DMS114 treated with DMSO at 0.1 percent for 48 hours (cell line): Measurements from ENCODE around the gene CLEC18A.
"Not testable (repeated sequence)": the region's sequence is repeated elsewhere in the genome, so short reads cannot be mapped to it uniquely, and the experiment has no call there.

Source experiments
- DNase-seq: peaks from one replicate; lab custom pipeline; 2025; ENCODE audit not compliant: unreplicated experiment; lab: John Stamatoyannopoulos, UW

The CLEC18A gene

DNA sequence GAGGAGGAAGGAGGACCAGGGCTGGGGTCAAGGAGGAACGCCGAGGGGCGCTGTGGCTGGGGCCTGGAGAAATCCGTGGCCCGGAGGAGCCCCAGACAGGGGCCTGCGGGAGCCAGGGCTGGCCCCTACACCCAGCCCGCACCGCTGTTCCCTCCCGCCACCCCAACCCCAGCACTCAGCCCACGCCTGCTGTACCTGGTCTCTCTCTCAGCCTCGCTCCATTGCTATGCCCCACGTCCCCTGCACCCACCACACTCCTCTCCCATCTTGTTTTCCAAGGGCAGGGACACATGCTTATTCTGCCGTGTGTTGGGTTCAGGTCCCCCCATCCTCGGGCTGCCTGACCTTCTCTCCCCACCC lies 518 bp downstream of the CLEC18A start:
- DNase-seq, result not testable (repeated sequence)

DNA sequence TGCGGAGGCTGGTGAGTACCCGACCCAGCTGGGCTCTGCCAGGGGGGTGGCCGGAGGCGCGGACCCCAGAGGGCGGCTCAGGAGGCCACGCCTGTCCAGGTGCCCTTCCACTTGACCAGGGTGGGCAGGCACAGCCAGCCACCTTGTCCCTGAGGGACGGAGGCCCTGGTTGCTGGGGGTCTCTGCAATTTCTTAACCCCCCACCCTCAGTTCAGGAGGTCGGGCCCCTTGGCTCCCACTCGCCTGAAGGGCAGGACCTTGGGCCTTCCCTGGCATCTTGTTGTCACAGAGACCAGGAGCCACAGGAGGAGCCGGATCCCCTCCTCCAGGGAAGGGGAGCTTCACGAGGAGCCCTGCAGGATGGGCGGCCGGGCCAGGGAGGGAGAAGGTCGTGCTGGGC lies 982 bp downstream of the CLEC18A start:
- DNase-seq, result not testable (repeated sequence)

DNA sequence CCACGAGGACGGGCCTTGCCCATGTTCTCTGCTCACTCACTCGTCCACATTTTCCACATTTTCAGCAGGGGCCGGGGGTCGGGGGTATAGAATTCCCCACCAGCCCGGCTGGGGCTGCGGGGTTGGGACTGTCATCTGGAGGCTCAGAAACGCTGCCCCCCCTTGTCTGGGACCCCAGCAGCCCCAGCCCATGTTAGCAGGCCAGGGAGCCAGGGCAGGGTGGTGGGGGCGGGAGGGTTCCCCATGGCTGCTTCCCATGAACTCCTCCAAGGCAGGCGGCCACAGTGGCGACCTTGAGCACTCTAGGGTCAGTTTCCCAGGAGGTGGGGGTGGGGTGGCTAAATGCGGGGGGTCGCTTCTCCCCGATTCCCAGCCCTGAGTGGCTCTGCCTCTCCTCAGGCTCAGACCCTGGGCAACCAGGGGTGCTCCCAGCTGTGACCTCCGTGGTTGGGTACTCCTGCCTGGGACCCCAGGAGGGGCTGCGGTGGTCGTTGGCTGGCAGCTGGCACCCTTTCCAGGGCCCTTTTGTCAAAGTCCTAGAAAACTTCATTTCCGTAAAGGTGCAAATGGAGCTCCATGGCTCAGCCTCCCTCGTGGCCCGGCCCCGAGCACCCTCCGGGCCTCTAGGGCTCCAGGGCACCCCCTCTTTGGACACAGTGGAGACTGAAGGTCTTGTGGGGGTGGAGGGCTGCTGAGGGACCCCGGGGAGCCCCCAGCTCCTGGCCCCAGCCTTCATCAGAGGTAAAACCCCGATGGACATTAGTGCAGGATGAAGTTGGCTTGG lies 1.6 kb downstream of the CLEC18A start:
- DNase-seq, result not testable (repeated sequence)

DNA sequence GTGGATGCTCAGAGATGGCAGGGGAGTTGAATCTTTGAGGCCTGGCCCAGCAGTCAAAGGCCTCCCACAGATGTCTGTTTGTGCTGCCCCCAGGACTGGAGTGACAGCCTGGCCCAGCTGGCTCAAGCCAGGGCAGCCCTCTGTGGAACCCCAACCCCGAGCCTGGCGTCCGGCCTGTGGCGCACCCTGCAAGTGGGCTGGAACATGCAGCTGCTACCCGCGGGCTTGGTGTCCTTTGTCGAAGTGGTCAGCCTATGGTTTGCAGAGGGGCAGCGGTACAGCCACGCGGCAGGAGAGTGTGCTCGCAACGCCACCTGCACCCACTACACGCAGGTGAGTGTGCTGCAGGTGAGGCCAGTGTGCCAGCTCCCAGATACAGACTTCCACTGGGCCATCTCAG lies 3.1 kb downstream of the CLEC18A start:
- DNase-seq, result not testable (repeated sequence)

DNA sequence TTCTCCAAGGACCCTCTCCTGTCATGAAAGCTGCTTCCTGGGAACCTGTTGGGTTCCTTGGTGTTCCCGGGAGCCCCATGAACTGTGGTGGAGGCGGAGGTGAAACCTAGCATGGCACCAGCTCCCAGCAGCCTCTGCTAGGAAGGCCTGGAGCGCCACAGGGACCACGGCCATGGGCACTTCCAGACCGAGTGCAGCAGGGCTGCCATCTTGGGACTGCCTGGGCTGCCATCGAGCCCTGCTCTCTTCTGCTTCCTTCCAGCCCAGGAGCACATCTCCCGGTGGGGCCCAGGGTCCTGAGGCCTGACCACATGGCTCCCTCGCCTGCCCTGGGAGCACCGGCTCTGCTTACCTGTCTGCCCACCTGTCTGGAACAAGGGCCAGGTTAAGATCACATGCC lies 12.2 kb downstream of the CLEC18A start:
- DNase-seq, result not testable (repeated sequence)

DNA sequence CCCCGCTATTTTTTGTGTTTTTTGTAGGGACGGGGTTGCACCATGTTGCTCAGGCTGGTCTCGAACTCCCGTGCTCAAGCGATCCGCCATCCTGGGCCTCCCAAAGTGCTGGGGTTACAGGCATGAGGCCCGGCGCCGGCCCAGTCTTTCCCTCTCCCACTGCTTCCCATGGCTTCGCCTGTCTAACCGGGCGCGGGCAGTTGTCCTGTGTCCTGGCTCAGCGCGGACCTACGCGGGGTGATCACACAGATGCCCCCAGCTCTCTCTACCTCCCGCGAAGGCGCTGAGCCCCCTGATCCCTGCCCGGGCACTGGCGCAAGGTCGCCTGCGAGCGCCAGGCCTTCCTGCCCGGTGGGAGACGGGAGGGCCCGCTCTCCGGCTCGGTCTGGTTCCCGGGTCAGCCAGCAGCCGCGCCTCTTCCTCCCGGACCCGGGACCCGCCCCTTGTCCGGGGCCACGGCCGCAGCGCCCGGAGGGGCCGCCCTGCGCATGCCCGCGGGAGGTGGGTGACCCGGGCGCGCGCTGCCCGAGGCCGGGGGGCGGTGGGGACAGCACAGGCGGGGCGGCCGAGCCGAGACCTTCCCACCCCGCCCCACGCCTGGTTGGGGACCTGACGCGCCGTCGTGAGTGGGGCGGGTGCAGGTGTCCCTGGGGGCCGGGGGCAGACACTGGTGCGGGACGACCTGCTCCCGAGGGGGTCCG lies 14.0 kb downstream of the CLEC18A start:
- DNase-seq, result not testable (repeated sequence)

DNA sequence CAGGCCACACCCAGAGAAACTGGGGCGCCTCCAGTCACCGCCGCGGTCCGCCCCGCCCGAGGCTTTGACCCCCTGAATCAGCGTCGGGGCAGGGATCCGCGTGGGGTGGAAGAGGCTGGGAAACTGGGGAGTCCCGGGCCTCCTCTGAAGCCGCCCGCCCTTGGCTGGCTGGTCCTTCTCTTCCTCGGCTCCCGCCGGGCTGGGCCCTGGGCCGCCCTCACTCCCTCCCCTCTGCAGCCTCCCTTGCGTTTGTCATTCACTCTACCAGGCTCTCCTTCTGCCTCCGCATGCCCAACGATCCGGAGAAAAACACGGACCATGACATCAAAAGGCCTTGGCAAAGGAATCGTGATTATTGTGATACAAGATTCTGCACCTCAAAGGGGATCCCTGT lies 14.5 kb downstream of the CLEC18A start:
- DNase-seq, result not testable (repeated sequence)

DNA sequence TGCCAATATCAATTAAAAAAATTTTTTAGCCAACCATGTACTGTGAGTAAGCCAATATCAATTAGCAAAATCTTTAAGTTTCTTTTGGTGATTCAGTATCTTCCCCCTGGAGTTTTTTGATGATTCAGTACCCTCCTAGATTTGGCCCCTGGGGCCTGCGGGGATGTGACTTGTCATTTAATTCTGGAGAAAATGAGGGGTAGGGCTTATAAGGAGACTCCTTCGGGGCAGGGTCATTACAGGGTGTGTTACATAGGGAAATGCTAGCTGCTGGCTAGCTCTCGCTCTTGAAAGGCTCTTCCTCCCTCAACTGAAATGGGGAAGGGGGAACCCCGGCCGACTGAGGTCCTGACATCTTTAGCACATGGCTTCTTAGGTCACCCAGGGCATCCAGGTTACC lies 16.6 kb downstream of the CLEC18A start:
- DNase-seq, result not testable (repeated sequence)

DNA sequence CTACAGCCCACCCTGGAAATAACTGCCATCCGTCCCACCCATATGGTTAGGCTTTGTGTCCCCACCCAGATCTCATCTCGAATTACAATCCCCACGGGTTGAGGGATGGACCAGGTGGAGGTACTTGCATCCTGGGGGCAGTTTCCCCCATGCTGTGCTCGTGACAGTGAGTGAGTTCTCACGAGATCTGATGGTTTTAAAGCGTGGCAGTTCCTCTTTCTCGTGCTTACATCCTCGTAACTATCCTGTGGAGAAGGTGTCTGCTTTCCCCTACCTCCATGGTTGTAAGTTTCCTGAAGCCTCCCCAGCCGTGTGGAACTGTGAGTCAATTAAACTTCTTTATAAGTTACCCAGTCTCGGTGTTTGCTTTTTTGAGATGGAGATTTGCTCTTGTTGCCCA lies 17.0 kb downstream of the CLEC18A start:
- DNase-seq, result not testable (repeated sequence)

DNA sequence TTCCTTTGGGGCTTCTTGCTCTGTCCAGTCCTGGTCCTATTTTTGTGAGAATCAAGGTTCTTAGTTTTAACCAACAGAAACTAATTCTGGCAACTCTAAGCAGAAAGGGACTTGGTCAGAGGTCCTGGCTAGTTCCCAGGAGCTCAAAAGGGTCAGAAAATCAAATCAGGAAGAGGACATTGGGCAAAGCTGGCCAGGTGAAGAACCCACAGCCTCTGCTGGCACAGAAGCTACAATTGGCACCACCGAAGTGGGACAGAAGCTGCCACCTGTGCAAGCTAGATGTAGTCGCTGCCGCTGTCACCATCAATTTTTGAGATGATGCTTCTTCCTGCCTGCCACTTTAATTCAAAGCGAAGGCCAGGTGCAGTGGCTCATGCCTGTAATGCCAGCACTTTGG lies 18.5 kb downstream of the CLEC18A start:
- not testable (repeated sequence) for DNase-seq

DNA sequence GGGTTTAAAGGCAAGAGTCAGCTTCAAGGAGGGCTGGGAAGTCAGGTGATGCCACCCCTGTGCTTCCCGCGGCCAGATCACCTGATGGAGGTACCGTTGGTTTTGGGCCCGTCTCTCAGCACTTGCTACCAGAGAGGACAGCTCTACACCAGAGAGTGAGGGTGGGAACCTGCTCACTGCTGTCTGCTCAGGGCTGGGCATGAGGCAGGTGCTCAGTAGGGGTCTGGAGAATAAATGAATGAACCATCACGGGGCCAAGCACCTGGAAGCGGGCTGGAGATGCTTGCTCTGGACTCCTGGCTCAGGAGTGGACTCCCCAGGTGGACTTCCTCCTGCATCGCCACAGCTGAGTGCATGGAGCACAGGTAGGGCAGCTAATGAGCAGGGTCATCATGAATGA lies 21.0 kb downstream of the CLEC18A start:
- not testable (repeated sequence) for DNase-seq

DNA sequence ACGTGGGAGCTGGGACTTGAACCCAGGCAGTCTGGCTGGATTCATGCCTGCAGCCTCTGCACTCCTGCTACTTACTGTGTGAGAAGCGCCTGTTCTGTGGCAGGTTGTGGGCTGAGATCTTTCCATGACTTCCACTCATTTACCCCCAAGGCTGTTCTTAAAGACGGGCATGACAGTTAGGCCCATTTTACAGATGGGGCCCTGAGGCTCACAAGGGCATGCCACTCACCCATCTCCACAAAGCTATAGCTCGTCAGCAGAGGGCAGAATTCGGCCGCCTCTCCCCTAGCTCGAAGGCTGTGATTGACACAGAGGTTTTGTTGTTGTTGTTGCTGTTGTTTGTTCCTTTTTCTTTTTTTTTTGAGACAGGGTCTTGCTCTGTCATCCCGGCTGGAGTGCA lies 21.8 kb downstream of the CLEC18A start:
- not testable (repeated sequence) for DNase-seq

DNA sequence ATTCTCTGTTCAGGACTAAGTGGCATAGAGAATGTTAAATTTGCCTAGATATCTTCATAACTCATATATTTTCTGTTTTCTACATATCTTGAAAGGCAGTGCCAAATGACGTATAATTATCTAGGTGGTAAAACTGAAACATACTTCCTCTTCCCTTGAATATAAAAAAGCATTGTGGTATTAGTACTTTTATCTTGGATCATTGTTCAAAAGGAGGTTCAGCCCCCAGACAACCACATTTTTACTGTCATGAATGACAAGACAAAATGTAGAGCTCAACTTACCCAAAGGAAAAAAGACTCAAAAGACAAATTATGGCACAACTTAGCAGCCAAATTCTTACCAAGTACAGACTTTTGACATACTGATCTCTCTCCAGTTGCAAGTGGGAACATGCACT lies 34.1 kb downstream of the CLEC18A start:
- not testable (repeated sequence) for DNase-seq

DNA sequence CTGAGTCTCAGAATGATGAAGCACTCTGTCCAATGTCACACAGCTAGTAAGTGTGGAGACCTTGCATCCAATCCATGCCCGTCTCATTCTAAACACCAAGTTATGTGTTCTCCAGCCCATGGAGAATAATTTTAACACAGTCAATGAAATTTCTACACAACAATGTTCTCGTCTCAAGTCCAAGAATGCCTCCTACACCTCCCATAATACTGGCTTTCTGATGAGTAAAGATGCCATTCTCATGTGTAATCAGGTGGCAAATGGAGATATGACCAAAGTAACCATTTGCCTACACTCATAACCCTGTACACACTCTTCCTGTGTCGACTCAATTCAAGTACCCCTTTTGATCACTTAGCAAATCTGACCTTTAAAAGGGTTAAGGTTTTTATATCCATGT lies 46.8 kb downstream of the CLEC18A start:
- DNase-seq, result not testable (repeated sequence)

DNA sequence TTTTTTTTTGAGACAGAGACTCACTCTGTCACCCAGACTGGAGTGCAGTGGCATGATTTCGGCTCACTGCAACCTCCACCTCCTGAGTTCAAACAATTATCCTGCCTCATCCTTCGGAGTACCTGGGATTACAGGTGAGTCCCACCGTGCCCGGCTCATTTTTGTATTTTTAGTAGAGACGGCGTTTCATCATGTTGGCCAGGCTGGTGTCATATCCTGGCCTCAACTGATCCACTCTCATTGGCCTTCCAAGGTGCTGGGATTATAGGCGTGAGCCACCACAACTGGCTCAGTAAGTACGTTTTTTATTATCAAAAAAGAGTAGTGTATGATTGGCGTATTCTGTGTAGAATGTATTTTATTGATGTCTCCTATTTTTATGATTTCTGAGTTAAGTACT lies 48.7 kb downstream of the CLEC18A start:
- not testable (repeated sequence) for DNase-seq

DNA sequence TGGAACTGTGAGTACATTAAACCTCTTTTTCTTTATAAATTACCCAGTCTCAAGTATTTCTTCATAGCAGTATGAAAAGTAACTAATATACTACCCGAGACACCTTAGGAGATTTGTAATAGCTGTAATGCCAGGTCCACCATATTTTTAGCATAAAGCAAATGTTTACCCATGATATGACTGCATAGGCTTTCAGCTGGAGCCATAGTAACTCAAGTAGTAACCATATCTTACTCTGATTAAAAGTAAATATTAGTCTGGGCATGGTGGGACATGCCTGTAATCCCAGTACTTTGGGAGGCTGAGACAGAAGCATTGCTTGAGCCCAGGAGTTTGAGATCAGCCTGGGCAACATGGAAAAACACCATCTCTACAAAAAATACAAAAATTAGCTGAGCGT lies 52.4 kb downstream of the CLEC18A start:
- DNase-seq, result not testable (repeated sequence)

DNA sequence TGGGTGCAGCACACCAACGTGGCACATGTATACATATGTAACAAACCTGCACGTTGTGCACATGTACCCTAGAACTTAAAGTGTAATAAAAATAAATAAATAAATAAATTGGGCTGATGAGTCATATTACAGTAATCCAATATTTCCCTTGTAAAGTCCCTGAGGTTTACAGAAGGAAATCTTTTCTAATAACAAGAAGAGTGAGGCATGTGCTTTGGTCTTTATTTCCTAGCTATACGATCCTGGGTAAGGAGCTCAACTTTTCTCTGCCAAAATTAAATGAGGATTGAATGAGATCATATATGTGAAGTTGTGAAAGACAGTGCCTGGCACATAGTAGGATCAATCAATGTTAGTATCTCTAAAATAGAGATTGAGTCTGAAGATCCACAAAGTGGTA lies 57.5 kb downstream of the CLEC18A start:
- DNase-seq, result not testable (repeated sequence)

DNA sequence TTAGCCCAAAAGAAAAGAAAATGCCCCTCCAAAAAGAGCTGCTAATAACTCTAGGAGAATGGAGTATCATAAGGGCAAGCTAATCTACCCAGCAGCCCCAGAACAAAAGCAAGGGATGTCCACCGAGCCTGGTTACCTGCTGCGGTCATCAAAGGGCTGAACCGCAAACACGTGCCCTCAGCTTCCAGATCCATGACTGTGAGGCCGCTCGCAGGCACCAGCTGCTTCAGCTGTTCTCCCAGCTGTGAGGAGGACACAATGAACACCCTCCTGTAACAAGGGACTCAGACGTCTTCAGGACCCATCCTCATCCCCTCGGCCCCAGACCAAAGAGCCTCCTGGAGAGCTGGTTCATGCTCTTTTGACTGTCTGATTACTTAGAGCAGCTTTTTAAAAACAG lies 59.5 kb downstream of the CLEC18A start:
- DNase-seq, result not testable (repeated sequence)

DNA sequence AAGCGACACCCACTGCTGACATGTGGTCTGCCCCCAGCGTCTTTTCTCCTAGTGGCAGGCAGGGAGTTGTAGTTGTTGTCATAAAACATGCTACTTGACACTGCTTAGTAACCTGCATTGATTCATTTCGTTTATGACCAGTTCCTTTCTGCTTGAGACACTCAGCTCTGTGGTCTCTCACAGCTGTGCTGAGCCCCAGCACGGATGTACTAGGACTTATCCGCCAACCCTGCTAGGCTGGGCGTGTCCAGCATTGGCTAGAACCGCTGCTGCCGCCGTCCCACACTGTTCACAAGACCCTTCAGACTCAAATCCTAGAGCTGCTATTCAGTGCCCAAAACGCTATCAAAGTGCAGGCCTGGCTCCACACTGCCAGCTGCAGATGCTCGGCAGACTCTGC lies 60.0 kb downstream of the CLEC18A start:
- DNase-seq, result not testable (repeated sequence)

DNA sequence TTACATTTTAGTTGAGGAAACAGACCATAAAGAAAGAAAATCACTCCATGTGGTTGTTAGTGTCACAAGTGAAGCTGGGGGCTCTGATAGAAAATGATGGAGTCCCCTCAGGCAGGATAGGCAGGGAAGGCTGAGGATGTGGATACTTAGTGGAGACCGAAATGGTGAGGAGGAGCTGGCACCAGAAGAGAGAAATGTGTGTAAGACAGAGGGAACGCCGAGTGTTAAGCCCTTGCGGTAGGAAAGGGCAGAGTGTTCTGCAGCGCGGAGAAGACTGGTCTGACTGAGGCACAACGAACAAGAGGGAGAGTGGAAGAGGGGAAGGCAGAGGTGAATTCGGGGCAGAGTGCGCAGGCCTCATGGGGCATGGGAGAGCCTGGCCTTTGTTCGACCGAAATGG lies 61.2 kb downstream of the CLEC18A start:
- DNase-seq, result not testable (repeated sequence)

DNA sequence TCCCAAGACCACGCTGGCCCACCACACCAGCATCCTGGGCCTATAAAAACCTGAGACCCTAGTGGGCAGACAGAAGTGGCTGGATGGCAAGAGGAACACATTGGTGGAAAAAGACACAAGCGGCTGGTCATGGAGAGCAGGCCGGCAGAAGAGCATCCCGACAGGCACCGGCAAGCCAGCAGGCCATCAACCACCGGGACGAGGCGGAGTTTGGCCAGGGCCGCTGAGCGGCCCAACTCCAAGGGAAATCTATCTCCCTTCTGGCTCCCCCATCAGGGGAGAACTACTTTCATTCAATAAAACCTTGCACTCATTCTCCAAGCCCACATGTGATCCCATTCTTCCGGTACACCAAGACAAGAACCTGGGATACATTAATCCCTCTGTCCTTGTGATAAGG lies 61.8 kb downstream of the CLEC18A start:
- not testable (repeated sequence) for DNase-seq
